LNCaP clone FGC (cell line): ENCODE measurements around the gene PTPRD.
"Not testable (repeated sequence)": the region's sequence is repeated elsewhere in the genome, so short reads cannot be mapped to it uniquely, and the experiment has no call there.

Experiments
- DNase-seq: peaks from one replicate; pipeline ENCODE4 v3.0.0-alpha.2; 2011; ENCODE audit warnings: low read depth
- H3K4me3 ChIP-seq: 2 replicates; pipeline ENCODE4 v1.5.1; 2011; ENCODE audit warnings: mild to moderate bottlenecking, low read depth, low read length, control low read depth
- CTCF ChIP-seq: IDR thresholded peaks from 2 replicates; pipeline ENCODE4 v1.5.1; 2012; ENCODE audit warnings: mild to moderate bottlenecking; ENCODE audit not compliant: control insufficient read depth, insufficient read depth; ENCODE audit errors: extremely low read depth

Gene PTPRD

GRCh38 chr9:9041756-9042155 is 1571.0 kb downstream of the PTPRD start:
- no peak overlapping the region for H3K4me3 ChIP-seq
- TF ChIP-seq CTCF = no peak
- DNase-seq = no peak

DNA sequence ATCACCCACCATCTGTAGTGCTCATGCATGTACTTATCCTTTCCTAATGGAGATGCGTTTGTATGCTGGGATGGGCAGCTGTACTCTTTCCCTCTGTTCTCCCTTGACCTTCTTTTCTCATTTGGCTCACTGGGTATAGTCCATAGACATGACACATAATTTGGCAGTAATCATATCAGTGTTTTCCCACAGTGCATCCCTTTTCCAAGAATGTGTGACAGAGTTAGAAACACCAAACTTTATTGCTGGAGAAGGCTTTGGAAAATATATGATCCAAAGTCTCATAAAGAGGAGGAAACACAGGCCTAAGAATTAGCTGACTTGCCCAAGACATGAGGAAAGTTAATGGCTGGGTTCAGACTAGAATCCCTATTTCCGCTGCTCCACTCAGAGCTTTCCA is 1579.8 kb downstream of the PTPRD start:
- H3K4me3 ChIP-seq = no peak overlapping the region
- no peak for DNase-seq
- no peak for TF ChIP-seq CTCF

DNA sequence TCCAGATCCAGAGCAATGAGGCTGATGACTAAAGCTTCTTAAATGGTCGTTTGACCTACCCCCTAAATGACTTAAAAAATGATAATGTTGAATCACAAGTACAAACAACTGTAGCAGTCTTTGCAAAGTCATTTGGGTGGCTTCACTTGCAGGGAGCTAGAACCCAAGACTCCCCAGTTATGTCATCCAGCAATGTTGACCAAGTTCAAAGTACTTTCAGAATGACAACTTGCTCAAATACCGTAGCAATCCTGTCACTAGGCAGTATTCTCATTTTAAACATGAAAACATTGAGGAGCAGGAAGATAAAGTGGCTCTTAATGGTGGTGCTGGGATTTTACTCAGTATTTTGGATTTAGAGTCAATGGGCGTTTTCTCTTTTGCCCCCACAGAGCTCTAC is 1596.2 kb downstream of the PTPRD start:
- DNase-seq = no peak
- H3K4me3 ChIP-seq = no peak overlapping the region
- TF ChIP-seq CTCF = no peak

- TF ChIP-seq CTCF = no peak
- DNase-seq = no peak
- H3K4me3 ChIP-seq = no peak overlapping the region
Measured at GRCh38 chr9:9004810-9005209, 1608.0 kb downstream of the PTPRD start.

DNA sequence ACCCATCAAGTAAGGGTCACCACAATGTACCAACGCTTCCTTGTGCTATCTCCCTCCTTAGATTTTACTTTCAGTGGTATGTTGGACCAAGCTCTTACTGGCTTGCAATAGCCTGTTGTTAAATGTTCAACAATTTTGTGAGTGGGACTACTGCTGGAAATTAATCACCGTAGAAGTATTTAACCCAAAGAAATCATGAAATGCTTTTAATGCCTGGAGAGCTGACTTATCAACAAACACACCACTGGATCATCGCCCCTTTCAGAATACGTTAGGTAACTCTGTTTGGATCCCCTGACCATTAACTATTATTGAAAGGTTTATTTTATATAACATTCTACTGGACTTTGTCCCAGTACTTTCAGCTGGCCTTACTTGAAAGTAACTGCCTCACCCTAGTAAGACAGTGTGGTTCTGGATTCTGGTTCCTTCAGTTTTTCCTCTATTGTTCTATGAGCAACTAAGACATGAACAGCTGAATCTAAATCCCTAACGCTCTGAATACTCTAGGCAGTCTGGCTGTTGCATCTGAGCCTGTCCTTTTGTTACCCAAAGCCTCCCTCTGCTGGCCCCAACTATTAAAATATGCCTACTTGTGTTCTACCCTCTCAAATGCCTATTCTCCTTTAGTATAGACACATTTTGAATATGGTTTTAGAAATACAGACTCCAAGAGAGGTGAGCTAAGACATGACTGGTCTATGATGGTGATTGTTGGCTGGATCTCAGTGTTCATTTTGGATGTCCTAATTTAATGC is 1609.8 kb downstream of the PTPRD start:
- DNase-seq = no peak
- peak; percentile 27; the same call in 1 of the 2 replicates for TF ChIP-seq CTCF
- no peak overlapping the region for H3K4me3 ChIP-seq

DNA sequence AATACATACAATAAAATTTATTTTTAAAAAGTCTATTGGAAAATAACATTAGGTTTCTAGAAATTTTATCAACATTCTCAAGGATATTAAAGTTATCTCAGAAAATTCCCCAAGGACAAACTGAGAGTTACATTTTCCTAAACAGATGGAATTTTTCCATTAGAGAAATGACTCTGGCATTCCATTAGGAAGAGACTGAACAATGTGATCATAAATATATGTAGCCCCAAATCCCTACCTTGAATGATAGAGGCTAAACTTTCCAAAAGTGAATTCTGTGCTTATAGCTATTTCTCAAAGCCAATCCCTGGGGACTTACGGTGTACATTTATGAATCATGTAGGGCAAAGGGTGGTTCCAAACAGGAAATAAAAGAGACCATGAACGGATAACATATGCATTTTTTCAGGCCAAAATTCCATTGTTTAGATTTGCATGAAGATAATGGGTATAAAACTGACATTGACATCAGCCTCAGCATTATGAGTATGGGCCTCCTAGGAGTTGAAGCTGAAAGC is 1632.2 kb downstream of the PTPRD start:
- DNase-seq = no peak
- TF ChIP-seq CTCF = no peak

GRCh38 chr9:8978334-8978733 is 1634.5 kb downstream of the PTPRD start:
- TF ChIP-seq CTCF = no peak
- H3K4me3 ChIP-seq = no peak overlapping the region
- no peak for DNase-seq

More for the DNA sequence above, 1632.2 kb downstream of the PTPRD start:
- no peak overlapping the region for H3K4me3 ChIP-seq

GRCh38 chr9:8968350-8968749 is 1644.5 kb downstream of the PTPRD start:
- not testable (repeated sequence) for DNase-seq, H3K4me3 ChIP-seq
